Right atrium auricular region (tissue), 2 donors: ENCODE data around the gene CDC45. TPM values are rescaled to one million over a fixed set of nuclear protein-coding genes. Genes with fewer than 3 reads are reported as not detected.

Source experiments
- DNase-seq: peaks from one replicate; pipeline ENCODE4 v3.0.0-alpha.2; 2019; ENCODE audit warnings: low spot score
- H3K27ac ChIP-seq, 2 donors: fragments of 200-600 bp; sonication (generic); 1 replicate in 1 of 2; 2 replicates in 1 of 2; pipeline ENCODE4 v1.5.1; 2016 to 2019
- H3K27me3 ChIP-seq, 2 donors: fragments of 200-600 bp; sonication (generic); one replicate each; pipeline versions ENCODE4 v1.5.1 to v1.6.0; 2017 to 2019
- H3K36me3 ChIP-seq: fragments of 200-600 bp; sonication (generic); one replicate; pipeline ENCODE4 v1.5.1; 2016
- H3K4me1 ChIP-seq, 2 donors: fragments of 200-600 bp; sonication (generic); one replicate each; pipeline versions ENCODE4 v1.5.1 to v1.6.0; 2017 to 2019
- H3K4me3 ChIP-seq, 2 donors: fragments of 200-600 bp; sonication (generic); 1 replicate in 1 of 2; 2 replicates in 1 of 2; pipeline ENCODE4 v1.5.1; 2017 to 2019; ENCODE audit warnings: mild to moderate bottlenecking in 1 of 2, moderate library complexity in 1 of 2
- H3K9me3 ChIP-seq, 2 donors: fragments of 200-600 bp; sonication (generic); one replicate each; pipeline ENCODE4 v1.5.1; 2019
- total RNA-seq, 2 donors: library from RNA; depleted of rRNA; stranded (reverse); fragments of >200 nt; gene quantifications; one replicate each; pipeline ENCODE4 v1.1.0, GENCODE V29; 2016
- TF ChIP-seq, protein P1 (sequence below), 2 donors: fragments of 200-600 bp; sonication (generic); IDR thresholded peaks; one replicate each; pipeline ENCODE4 v1.5.1; 2019; ENCODE audit warnings: antibody characterized with exemption in 2 of 2

The CDC45 gene
- total RNA-seq, 2 donors from 2014 or later, result 3.3 TPM; not detected in 1

DNA sequence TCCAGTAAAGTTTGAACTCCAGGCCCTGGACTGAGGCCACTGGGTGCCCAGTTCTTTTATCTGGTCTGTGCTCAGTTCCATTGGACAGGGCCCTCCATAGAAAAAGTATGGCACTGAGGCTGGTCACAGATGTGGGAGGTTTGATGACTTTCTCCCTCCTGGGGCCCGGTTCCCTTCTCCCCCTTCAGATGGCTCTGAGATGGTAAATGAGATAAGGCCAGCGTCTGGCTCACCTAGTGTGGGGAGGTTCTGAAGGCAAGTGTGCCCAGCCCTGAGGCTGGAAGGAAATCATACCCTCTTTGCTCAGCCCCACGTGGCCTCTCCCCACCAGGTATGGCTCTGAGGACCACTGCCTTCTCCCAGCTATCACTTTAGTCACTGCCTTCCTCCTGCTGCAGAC lies 45.9 kb downstream of the CDC45 start:
- H3K27me3 ChIP-seq, result peaks cover 0 to 9% of the 10 kb centered on the region in 2 donors
- DNase-seq, result no peak
- no peaks in the 10 kb centered on the region for H3K9me3 ChIP-seq
- H3K36me3 ChIP-seq, result no peaks in the 10 kb centered on the region
- peak overlapping the region; percentile 76 to 78 for H3K27ac ChIP-seq
- H3K4me1 ChIP-seq, result peaks cover 0 to 34% of the 10 kb centered on the region in 2 donors
- TF ChIP-seq, protein P1, sequence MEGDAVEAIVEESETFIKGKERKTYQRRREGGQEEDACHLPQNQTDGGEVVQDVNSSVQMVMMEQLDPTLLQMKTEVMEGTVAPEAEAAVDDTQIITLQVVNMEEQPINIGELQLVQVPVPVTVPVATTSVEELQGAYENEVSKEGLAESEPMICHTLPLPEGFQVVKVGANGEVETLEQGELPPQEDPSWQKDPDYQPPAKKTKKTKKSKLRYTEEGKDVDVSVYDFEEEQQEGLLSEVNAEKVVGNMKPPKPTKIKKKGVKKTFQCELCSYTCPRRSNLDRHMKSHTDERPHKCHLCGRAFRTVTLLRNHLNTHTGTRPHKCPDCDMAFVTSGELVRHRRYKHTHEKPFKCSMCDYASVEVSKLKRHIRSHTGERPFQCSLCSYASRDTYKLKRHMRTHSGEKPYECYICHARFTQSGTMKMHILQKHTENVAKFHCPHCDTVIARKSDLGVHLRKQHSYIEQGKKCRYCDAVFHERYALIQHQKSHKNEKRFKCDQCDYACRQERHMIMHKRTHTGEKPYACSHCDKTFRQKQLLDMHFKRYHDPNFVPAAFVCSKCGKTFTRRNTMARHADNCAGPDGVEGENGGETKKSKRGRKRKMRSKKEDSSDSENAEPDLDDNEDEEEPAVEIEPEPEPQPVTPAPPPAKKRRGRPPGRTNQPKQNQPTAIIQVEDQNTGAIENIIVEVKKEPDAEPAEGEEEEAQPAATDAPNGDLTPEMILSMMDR (IDR thresholded peaks at IDR 0.05), result no peak
- no peak overlapping the region for H3K4me3 ChIP-seq

DNA sequence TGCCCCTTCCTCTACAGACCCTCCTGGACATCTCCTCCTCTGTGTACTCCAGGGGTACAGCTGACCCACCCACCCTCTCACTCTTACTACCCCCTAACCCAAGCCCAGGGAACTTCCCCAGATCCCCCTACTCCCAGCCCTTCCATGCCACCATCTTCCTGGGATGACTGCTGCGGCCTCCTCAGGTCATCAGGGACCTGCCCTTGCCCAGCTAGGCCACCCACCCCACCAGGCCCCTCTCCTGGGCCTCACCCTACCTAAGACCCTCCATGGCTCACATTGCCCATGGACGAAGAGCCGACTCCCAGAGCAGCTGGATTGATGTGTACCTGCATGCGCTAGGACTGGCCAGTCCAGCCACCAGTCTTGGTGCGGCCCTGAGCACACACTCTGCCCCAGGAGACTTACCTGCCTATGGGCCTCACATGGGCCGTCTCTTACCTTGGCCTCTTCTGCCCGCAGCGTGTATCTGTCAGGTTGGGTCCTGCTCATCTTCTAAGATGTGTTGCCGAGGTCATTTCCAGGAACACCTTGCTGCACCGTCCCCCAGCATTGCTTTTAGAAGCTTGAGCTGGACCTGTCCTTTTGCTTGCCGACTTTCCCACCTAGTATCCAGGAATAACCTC lies 46.5 kb downstream of the CDC45 start:
- H3K27me3 ChIP-seq, result peaks cover 0 to 9% of the 10 kb centered on the region in 2 donors
- no peaks in the 10 kb centered on the region for H3K36me3 ChIP-seq
- DNase-seq, result no peak
- no peak overlapping the region for H3K4me3 ChIP-seq
- peaks cover 0 to 34% of the 10 kb centered on the region in 2 donors for H3K4me1 ChIP-seq
- no peaks in the 10 kb centered on the region for H3K9me3 ChIP-seq
- TF ChIP-seq, protein P1 (IDR thresholded peaks at IDR 0.05), result no peak
- H3K27ac ChIP-seq, result peak overlapping the region; percentile 76 to 78

DNA sequence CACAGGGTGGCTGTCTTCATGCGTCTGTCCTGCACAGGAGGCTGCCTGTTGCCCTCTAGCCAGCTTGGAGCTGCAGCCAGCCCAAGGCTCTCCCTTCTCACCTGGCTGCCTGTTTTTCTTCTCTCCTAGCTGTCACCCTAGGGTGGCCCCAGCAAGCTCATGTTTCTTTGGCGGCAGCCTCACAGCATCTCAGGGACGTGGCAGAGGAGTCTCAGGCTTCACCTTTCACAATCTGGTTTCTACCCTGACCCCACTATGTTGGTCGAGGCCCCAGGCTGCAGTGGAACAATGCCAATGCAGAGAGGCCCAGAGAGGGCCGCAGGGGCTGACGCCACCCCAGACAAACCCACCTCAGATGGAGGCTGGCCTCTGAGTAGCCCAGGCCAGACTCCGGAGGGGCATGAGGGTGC lies 47.0 kb downstream of the CDC45 start:
- H3K4me1 ChIP-seq, result peaks cover 0 to 34% of the 10 kb centered on the region in 2 donors
- H3K27ac ChIP-seq, result no peak overlapping the region
- peaks cover 0 to 9% of the 10 kb centered on the region in 2 donors for H3K27me3 ChIP-seq

DNA sequence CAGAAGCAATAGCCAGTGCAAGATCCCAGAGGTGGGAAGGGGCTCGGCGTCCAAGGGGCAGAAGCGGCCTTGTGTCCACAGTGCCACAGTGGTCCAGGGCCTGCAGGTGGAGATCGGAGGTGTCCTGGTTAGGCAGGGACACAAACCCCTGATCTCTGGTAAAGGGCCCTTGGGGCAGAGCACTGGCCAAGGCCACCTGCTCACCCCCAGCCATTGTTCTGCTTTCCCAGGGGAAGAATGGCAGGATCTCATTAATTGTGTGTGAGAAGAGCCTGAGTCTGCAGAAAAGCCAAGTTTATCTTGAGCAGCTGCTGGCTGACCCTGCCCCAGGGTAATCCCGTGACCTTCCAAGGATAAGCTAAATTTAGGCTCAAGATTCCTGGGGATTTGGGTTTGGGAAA lies 47.6 kb downstream of the CDC45 start:
- peaks cover 0 to 31% of the 10 kb centered on the region in 2 donors for H3K4me1 ChIP-seq
- H3K9me3 ChIP-seq, result no peaks in the 10 kb centered on the region
- H3K27me3 ChIP-seq, result peaks cover 0 to 9% of the 10 kb centered on the region in 2 donors
- H3K27ac ChIP-seq, result no peak overlapping the region
- H3K36me3 ChIP-seq, result no peaks in the 10 kb centered on the region
- no peak for DNase-seq
- TF ChIP-seq, protein P1 (IDR thresholded peaks at IDR 0.05), result no peak
- no peak overlapping the region for H3K4me3 ChIP-seq

More for the DNA sequence above, 47.0 kb downstream of the CDC45 start:
- no peak overlapping the region for H3K4me3 ChIP-seq
- DNase-seq, result no peak
- no peaks in the 10 kb centered on the region for H3K9me3 ChIP-seq
- no peaks in the 10 kb centered on the region for H3K36me3 ChIP-seq
- TF ChIP-seq, protein P1 (IDR thresholded peaks at IDR 0.05), result no peak

DNA sequence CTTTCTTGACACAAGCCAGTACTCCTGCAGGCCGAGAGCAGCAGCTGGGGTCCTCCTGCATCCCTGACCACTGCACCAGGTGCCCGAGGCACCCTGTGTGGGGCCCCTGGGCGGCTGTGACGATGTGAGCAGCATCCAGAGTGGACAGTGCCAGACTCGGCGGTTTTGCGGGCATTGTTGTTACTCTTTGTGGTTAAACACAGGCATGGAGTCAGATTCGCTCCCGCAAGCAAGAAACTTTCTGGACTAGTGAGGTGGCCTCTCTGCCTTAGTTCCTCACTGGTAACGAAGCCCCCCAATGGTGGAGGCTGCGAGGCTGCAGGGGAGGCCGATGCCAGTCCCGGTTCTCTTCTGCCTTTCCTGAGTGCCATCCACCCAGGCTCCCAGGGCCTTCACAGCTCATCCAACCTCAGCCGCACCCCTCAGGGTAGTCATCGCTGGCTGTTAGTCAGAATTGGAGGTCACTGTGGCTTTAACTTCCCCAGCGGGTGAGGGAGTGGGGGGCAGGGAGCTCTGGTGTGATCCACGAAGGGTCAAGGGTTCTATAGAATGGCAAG lies 48.2 kb downstream of the CDC45 start:
- no peak overlapping the region for H3K4me3 ChIP-seq
- no peak for DNase-seq
- H3K27me3 ChIP-seq, result peaks cover 0 to 9% of the 10 kb centered on the region in 2 donors
- no peaks in the 10 kb centered on the region for H3K36me3 ChIP-seq
- H3K27ac ChIP-seq, result no peak overlapping the region
- H3K4me1 ChIP-seq, result peaks cover 0 to 29% of the 10 kb centered on the region in 2 donors
- TF ChIP-seq, protein P1 (IDR thresholded peaks at IDR 0.05), result no peak
- H3K9me3 ChIP-seq, result no peaks in the 10 kb centered on the region
